Parathyroid adenoma (tissue), 2 donors: ENCODE results near the gene NPB.

Source experiments
- H2AFZ ChIP-seq: fragments of 300-600 bp; sonication (generic); one replicate; pipeline ENCODE4 v1.7.0; 2017; ENCODE audit warnings: antibody characterized with exemption, mild to moderate bottlenecking
- H3K27ac ChIP-seq: fragments of 300-600 bp; sonication (generic); one replicate; pipeline ENCODE4 v1.7.0; 2017
- H3K27me3 ChIP-seq: fragments of 300-600 bp; sonication (generic); one replicate; pipeline ENCODE4 v1.7.0; 2017; ENCODE audit warnings: low read length; ENCODE audit not compliant: control insufficient read depth, insufficient read depth
- H3K36me3 ChIP-seq: fragments of 300-600 bp; sonication (generic); one replicate; pipeline ENCODE4 v1.7.0; 2017; ENCODE audit warnings: low read length; ENCODE audit not compliant: control insufficient read depth, insufficient read depth
- H3K4me1 ChIP-seq: fragments of 300-600 bp; sonication (generic); one replicate; pipeline ENCODE4 v1.7.0; 2017; ENCODE audit warnings: control low read depth
- H3K4me2 ChIP-seq: fragments of 300-600 bp; sonication (generic); one replicate; pipeline ENCODE4 v1.7.0; 2017; ENCODE audit warnings: low read length
- H3K4me3 ChIP-seq: fragments of 300-600 bp; sonication (generic); one replicate; pipeline ENCODE4 v1.7.0; 2017; ENCODE audit warnings: low read depth, low read length
- H3K79me2 ChIP-seq: fragments of 300-600 bp; sonication (generic); one replicate; pipeline ENCODE4 v1.7.0; 2017; ENCODE audit warnings: control low read depth
- H3K9ac ChIP-seq: fragments of 300-600 bp; sonication (generic); one replicate; pipeline ENCODE4 v1.7.0; 2017; ENCODE audit warnings: mild to moderate bottlenecking
- H3K9me3 ChIP-seq: fragments of 300-600 bp; sonication (generic); one replicate; pipeline ENCODE4 v1.7.0; 2017; ENCODE audit warnings: low read length; ENCODE audit not compliant: control insufficient read depth
- TF ChIP-seq, protein P1 (sequence below): fragments of 300-600 bp; sonication (generic); IDR thresholded peaks from one replicate; pipeline ENCODE4 v1.7.0; 2017; ENCODE audit warnings: antibody characterized with exemption, mild to moderate bottlenecking
- donor health status: primary hyperparathyroidism.

The NPB gene

DNA sequence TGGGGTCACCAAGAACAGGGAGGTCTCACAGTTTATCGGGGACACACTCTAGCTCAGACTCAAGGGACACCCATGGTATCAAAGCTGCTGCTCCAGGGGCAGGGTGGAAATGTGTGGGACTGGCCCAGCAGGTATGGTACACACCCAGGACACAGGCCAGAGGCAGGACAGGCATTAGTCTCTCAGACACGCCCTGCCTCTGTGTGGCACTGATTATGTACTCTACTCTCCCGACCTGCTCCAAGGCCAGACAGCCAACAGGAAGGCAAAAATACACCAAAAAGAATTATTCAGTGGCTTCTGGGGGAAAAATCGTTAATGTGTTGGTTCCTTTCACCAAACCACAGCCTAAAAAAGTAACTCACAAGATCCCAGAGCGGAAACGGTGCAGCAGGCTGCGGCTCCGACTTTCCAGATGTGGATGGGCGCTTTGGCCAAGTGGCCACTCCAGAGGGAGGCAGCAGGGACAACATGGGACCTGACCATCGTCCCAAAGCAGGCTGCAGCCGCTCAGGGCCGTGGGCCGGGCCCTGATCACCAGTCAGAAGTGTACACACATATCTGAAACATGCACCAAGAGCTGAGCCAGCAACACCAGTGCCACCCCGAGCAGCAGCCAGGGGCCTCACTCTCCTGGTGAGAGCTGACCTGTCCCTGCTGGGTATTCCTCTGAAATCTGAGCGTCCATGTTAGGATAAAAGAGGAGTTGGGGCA, 17.0 kb downstream of the NPB start:
- H3K27ac ChIP-seq: no peak overlapping the region
- TF ChIP-seq, protein P1, sequence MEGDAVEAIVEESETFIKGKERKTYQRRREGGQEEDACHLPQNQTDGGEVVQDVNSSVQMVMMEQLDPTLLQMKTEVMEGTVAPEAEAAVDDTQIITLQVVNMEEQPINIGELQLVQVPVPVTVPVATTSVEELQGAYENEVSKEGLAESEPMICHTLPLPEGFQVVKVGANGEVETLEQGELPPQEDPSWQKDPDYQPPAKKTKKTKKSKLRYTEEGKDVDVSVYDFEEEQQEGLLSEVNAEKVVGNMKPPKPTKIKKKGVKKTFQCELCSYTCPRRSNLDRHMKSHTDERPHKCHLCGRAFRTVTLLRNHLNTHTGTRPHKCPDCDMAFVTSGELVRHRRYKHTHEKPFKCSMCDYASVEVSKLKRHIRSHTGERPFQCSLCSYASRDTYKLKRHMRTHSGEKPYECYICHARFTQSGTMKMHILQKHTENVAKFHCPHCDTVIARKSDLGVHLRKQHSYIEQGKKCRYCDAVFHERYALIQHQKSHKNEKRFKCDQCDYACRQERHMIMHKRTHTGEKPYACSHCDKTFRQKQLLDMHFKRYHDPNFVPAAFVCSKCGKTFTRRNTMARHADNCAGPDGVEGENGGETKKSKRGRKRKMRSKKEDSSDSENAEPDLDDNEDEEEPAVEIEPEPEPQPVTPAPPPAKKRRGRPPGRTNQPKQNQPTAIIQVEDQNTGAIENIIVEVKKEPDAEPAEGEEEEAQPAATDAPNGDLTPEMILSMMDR: no peak
- peaks cover 21% of the 10 kb centered on the region for H3K4me1 ChIP-seq

DNA sequence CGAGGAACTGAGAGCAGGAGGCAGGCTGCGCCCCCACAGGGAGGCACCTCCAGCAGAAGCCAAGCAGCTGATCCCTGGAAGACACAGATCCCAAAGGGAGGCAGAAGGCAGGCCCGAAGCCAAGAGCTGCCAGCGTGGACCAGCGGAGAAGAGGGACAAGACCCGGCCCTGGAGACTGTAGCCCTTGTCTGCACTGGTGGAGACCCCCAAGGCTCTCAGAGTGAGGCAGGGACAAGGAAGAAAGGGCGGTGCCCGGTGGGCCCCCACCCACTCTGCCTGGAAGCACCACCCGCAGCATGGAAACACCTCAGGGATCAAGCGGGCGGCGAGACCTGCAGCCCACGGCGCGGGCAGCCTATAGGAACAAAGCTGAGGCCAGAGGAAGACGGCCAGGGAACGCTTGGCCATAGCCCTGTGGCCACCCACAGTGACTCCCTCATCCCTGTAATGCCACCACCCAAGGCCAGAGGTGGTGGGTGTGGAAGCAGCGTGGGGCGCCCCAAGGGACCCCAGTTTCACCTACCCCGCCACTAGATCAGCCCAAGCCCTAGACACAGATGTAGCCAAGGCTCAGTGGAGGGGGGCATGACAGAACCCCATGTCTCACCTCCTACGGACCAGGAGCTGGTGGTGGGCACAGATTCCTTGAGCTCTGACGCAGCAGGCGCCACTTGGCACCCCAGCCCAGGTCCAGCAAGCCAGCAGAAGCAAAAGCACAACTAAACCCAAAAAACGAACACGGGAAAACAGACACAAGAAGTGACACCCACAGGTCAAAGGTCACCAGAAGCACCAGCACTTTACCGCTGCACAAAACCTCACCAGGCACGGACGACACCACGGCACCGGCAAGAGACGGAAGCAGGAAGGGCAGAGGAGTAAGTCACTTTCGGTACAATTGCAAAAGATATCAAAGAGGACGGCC, 18.8 kb downstream of the NPB start:
- H3K27ac ChIP-seq: no peak overlapping the region
- no peak overlapping the region for H3K9ac ChIP-seq
- H3K79me2 ChIP-seq: peaks cover 52% of the 10 kb centered on the region
- H3K27me3 ChIP-seq: no peaks in the 10 kb centered on the region
- H3K4me3 ChIP-seq: no peak overlapping the region
- no peaks in the 10 kb centered on the region for H3K9me3 ChIP-seq
- H3K36me3 ChIP-seq: no peaks in the 10 kb centered on the region
- H2AFZ ChIP-seq: no peak overlapping the region
- TF ChIP-seq, protein P1: no peak
- H3K4me2 ChIP-seq: no peak overlapping the region
- peaks cover 31% of the 10 kb centered on the region for H3K4me1 ChIP-seq

More for the DNA sequence above, 17.0 kb downstream of the NPB start:
- no peaks in the 10 kb centered on the region for H3K9me3 ChIP-seq
- no peaks in the 10 kb centered on the region for H3K27me3 ChIP-seq
- no peak overlapping the region for H3K4me3 ChIP-seq
- no peak overlapping the region for H3K9ac ChIP-seq
- no peaks in the 10 kb centered on the region for H3K36me3 ChIP-seq
- H3K79me2 ChIP-seq: peaks cover 65% of the 10 kb centered on the region
- no peak overlapping the region for H2AFZ ChIP-seq
- no peak overlapping the region for H3K4me2 ChIP-seq

DNA sequence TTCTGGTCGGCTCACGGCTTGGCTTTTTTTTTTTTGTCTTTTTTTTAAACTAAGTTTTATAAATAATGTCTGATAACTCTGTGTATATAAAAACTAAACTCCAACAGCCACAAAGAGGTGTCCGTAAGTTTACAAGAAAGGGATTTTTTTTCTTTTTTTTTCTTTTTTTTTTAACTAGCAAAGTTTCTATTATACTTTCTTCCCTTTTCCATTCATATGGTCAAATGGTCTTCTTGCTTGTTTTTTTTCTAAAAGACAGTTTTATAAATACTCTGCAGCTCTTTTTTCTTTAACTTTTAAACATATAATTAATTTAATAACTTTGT, 19.5 kb downstream of the NPB start:
- Histone ChIP-seq H3K36me3 (no peaks in the 10 kb centered on the region), H3K9ac (no peak overlapping the region), H2AFZ (no peak overlapping the region), H3K4me3 (no peak overlapping the region), H3K4me1 (peaks cover 31% of the 10 kb centered on the region), H3K4me2 (no peak overlapping the region), H3K27me3 (no peaks in the 10 kb centered on the region), H3K79me2 (peaks cover 51% of the 10 kb centered on the region), H3K27ac (no peak overlapping the region), H3K9me3 (no peaks in the 10 kb centered on the region)
- TF ChIP-seq, protein P1: no peak

DNA sequence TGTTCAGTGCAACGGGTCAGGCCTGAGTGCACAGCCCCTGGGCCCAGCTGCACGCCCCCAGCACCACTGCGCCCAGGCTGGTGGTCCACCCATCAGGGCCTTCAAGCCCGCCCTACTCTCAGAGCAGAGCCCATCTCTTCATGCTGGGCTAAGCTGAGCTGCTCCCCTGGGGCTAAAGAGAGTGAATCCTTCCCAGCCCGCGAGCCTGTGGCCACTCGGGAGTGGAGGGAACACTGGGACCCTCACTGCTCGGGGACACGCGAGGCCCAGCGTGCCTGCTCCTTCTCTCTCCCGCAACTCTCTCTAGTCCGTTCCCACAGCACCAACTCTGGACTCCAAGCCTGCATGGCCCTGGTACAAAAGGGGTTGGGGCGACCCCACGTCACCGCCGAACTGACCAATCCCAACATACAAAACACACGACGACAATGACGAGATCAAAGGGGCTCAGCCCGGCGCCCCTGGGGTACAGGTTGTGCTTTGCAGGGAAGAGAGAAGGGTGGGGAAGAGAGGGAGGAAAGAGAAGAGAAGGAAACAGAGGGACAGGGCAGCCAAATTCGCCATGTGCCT, 20.0 kb downstream of the NPB start:
- H3K27me3 ChIP-seq: no peaks in the 10 kb centered on the region
- H3K9me3 ChIP-seq: no peaks in the 10 kb centered on the region
- H3K4me3 ChIP-seq: no peak overlapping the region
- TF ChIP-seq, protein P1: no peak
- peak overlapping the region; percentile 10 for H3K27ac ChIP-seq
- no peaks in the 10 kb centered on the region for H3K36me3 ChIP-seq
- peaks cover 47% of the 10 kb centered on the region for H3K79me2 ChIP-seq
- no peak overlapping the region for H2AFZ ChIP-seq
- no peak overlapping the region for H3K9ac ChIP-seq
- H3K4me1 ChIP-seq: peaks cover 27% of the 10 kb centered on the region
- H3K4me2 ChIP-seq: no peak overlapping the region
